Lower lobe of right lung (tissue), 2 donors: ENCODE data around the gene CACNA1D. TPM values are rescaled to one million over a fixed set of nuclear protein-coding genes. Genes with fewer than 3 reads are reported as not detected.

Experiments
- ATAC-seq, 2 donors: fragments of 200-7000 bp; cut with Tn5 transposase; one replicate each; pipeline ENCODE4 v1.9.1; 2020 to 2022; ENCODE audit warnings: mild to moderate bottlenecking in 2 of 2, moderate library complexity in 2 of 2
- DNase-seq: peaks from one replicate; pipeline ENCODE4 v3.0.0-alpha.2; 2020
- H3K27ac ChIP-seq: fragments of 200-600 bp; one replicate; pipeline ENCODE4 v1.8.0; 2022
- H3K27me3 ChIP-seq: fragments of 200-600 bp; one replicate; pipeline ENCODE4 v1.8.0; 2022; ENCODE audit warnings: low read depth
- H3K36me3 ChIP-seq: fragments of 200-600 bp; one replicate; pipeline ENCODE4 v1.8.0; 2022; ENCODE audit warnings: mild to moderate bottlenecking
- H3K4me1 ChIP-seq: fragments of 200-600 bp; one replicate; pipeline ENCODE4 v1.8.0; 2022
- H3K4me3 ChIP-seq: fragments of 200-600 bp; one replicate; pipeline ENCODE4 v1.8.0; 2022; ENCODE audit warnings: mild to moderate bottlenecking
- H3K9me3 ChIP-seq: fragments of 200-600 bp; one replicate; pipeline ENCODE4 v1.8.0; 2022
- CTCF ChIP-seq: fragments of 200-600 bp; IDR thresholded peaks from one replicate; pipeline ENCODE4 v1.8.0; 2022; ENCODE audit warnings: antibody characterized with exemption, mild to moderate bottlenecking
- intact Hi-C: fragments of 100-400 bp; cut with DNase I; formaldehyde crosslinking; loops from one replicate; pipeline ENCODE4 v1.11.0; 2022
- total RNA-seq: library from RNA; stranded (reverse); fragmentation: NEBNext Ultra II Directional; extraction: Animal tissue kit (Norgen Biotek cat#: 25700); gene quantifications from one replicate; pipeline ENCODE4 v1.2.1, GENCODE V29; 2021
- donor health status: DM: no; HTN: yes; CAD: no; lungs with severe emphysema.

Gene CACNA1D
- total RNA-seq, 1 donor from 2014 or later: 33.6 TPM

- H3K9me3 ChIP-seq: no peaks in the 10 kb centered on the region
- H3K27me3 ChIP-seq: no peaks in the 10 kb centered on the region
- H3K4me1 ChIP-seq: peaks cover 3% of the 10 kb centered on the region
- TF ChIP-seq CTCF: no peak
- no peak overlapping the region for H3K27ac ChIP-seq
- DNase-seq (no peak), ATAC-seq (no peak)
- intact Hi-C loops: no loop called here
- no peaks in the 10 kb centered on the region for H3K36me3 ChIP-seq
- H3K4me3 ChIP-seq: no peak overlapping the region
Measured at GRCh38 chr3:53695324-53695690, 200.9 kb downstream of the CACNA1D start.

- H3K36me3 ChIP-seq: no peaks in the 10 kb centered on the region
- H3K4me3 ChIP-seq: no peak overlapping the region
- peaks cover 3% of the 10 kb centered on the region for H3K4me1 ChIP-seq
- no peaks in the 10 kb centered on the region for H3K27me3 ChIP-seq
- ATAC-seq: peak; percentile 81 to 87
- peak; percentile 19 for TF ChIP-seq CTCF
- peak; percentile 55 for DNase-seq
- no peak overlapping the region for H3K27ac ChIP-seq
- H3K9me3 ChIP-seq: no peaks in the 10 kb centered on the region
- intact Hi-C loops: no loop called here
Measured at GRCh38 chr3:53696401-53697172, 202.2 kb downstream of the CACNA1D start.

- Histone ChIP-seq H3K36me3 (peaks cover 10% of the 10 kb centered on the region), H3K4me3 (no peak overlapping the region), H3K27me3 (no peaks in the 10 kb centered on the region), H3K9me3 (no peaks in the 10 kb centered on the region), H3K27ac (no peak overlapping the region), H3K4me1 (peaks cover 3% of the 10 kb centered on the region)
- ATAC-seq (no peak), DNase-seq (no peak)
- no peak for TF ChIP-seq CTCF
- intact Hi-C loops: no loop called here
Measured at GRCh38 chr3:53700441-53700840, 206.0 kb downstream of the CACNA1D start.

GRCh38 chr3:53702776-53703530 lies 208.5 kb downstream of the CACNA1D start:
- intact Hi-C loops: no loop called here
- no peak for ATAC-seq
- H3K36me3 ChIP-seq: peaks cover 10% of the 10 kb centered on the region
- H3K27ac ChIP-seq: no peak overlapping the region
- no peak overlapping the region for H3K4me3 ChIP-seq
- no peak for TF ChIP-seq CTCF
- H3K9me3 ChIP-seq: no peaks in the 10 kb centered on the region
- H3K27me3 ChIP-seq: no peaks in the 10 kb centered on the region
- peaks cover 25% of the 10 kb centered on the region for H3K4me1 ChIP-seq
- no peak for DNase-seq

- Histone ChIP-seq H3K27me3 (no peaks in the 10 kb centered on the region), H3K36me3 (peaks cover 10% of the 10 kb centered on the region), H3K4me3 (no peak overlapping the region), H3K4me1 (peaks cover 33% of the 10 kb centered on the region), H3K27ac (no peak overlapping the region), H3K9me3 (no peaks in the 10 kb centered on the region)
- DNase-seq (no peak), ATAC-seq (no peak)
- intact Hi-C loops: no loop called here
- TF ChIP-seq CTCF: no peak
Measured at GRCh38 chr3:53703630-53704362, 209.4 kb downstream of the CACNA1D start.
